ENCODE data around the gene FTMT.
"Not testable (repeated sequence)": the region's sequence is repeated elsewhere in the genome, so short reads cannot be mapped to it uniquely, and the experiment has no call there.

Gene FTMT

DNA sequence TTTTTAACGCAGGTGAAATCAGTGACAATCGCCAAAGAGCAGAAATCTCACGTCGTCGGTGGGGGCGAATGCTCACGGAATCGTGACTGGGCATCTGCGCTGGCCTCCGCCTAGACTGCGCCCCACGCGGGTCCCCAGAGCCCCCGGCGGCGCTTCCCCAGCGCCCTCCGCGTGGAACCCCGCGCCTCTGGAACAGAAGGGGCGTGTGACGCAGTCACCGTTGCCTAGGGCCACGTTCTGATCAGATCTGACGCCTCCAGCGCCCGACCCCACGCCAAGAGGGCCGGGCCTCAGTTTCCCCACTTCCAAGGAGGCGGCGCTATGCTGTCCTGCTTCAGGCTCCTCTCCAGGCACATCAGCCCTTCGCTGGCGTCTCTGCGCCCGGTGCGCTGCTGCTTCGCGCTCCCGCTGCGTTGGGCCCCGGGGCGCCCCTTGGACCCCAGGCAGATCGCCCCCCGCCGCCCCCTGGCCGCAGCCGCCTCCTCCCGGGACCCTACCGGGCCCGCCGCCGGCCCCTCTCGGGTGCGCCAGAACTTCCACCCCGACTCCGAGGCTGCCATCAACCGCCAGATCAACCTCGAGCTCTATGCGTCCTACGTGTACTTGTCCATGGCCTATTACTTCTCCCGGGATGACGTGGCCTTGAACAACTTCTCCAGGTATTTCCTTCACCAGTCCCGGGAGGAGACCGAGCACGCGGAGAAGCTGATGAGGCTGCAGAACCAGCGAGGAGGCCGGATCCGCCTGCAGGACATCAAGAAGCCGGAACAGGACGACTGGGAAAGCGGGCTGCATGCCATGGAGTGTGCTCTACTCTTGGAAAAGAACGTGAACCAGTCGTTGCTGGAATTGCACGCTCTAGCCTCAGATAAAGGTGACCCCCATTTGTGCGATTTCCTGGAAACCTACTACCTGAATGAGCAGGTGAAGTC lies at the start of gene FTMT:
FTMT (plus strand) TSS at position 240 of the 932 bp plus-strand sequence; CDS start at position 322, 82 bp downstream.
- DNase-seq (ENCODE audit: low spot score) = no peak

DNA sequence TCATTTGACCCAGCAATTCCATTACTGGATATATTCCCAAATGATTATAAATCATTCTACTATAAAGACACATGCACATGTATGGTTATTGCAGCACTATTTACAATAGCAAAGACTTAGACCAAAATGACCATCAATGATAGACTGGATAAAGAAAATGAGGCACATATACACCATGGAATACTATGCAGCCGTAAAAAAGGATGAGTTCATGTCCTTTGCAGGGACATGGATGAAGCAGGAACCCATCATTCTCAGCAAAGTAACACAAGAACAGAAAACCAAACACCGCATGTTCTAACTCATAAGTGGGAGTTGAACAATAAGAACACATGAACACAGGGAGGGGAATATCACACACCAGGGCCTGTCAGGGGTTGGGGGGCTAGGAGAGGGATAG lies 46.4 kb upstream of the FTMT start:
- DNase-seq (ENCODE audit: low spot score) = not testable (repeated sequence)

DNA sequence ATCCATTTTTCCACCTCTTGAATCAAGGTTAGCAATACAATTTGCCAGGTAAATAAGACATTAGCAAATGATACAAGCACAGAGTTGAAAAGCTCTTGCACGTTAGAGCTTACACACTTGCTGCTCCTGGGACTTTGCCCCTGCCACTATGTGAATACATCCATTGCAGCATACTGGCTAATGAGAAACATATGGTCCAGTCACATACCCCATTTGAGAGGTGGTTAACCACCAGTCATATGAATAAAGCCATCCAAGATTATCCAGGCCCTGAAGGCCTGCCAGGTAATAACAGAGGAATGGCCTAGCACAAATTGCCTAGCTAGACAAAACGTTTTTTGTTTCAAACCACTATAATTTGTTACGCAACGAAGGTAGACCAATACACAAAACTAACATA lies 45.8 kb upstream of the FTMT start:
- no peak for DNase-seq (ENCODE audit: low spot score)

DNA sequence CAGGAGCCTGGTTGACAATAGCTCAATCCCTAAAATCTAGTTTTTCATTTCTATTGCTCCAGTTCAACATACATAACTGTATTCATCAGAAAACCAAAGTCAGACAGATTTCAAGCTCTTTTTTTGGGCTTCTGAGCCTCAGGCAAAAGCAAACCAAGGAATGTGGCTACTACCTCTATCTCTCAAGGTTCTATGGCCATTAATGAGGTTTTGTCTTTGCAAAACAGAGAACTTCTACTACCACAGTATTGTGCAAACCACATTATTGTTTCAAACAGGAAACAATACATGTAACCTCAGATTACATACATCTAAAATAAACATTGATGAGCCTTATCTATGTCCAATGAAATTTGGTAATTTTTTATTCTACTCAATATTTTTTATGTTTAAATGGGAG lies 35.5 kb upstream of the FTMT start:
- DNase-seq (ENCODE audit: low spot score) = no peak

DNA sequence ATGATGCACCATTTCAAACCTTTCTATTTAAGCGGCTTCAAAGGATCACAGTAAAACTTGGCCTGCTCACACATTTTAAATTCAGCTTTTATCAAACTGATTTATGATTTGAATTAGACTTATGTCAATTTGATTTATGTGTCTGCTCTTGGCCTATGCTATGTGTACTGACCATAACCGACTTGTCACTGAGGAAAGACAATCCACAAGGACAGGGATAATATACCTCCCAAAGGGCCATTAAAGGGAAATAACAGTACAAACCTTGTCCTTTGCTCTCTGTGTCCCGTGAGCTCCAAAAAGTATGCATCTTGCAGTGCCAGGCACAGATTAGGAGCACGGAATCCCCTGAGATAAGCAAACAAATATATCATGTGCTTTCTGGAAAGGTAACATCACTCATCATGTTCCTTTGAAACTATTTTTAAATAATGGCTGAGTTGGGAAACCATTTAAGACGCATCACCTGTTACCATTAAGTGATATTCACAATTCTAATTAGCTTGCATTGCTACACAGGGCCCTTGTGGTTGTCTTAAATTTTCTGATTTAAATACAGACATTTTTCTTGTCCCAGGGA lies 31.9 kb upstream of the FTMT start:
- DNase-seq (ENCODE audit: low spot score) = no peak

DNA sequence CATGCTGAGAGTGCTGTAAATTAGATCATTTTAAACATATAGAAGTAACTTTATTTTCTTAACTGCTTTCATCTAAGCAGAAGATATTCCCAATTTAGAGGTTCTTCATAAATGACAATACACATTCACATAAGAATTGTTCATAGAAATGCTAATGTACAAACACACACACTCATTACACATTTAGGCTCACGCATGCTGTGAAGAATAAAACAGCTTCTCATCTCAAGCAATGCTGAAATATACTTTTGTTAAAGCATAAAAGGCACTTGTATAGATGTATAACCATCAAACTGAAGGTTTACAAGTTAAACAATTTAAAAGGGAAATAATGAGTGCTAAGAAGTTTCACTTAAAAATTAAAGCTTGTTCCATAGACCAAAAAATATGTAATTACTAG lies 18.1 kb upstream of the FTMT start:
- no peak for DNase-seq (ENCODE audit: low spot score)

GRCh38 chr5:121834021-121834420 lies 17.7 kb upstream of the FTMT start:
- DNase-seq (ENCODE audit: low spot score) = no peak

DNA sequence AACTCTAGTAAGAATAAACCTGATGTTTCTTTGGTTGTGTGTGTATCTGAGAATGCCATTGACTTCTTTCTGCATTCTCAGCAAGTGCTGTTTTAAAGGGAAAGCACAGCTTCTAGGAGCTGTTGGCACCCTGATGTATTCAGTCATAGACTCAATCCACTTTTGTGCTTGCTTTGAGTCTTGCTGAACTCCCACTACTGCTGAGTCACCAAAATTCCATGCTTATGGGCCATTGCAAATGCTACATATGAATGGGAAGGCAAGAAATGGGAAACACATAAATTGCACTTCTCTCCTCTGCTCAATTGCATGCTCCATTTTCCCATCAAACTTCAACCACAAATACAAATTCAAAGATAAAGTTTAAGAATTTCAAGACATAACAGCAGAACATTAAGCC lies 9.8 kb upstream of the FTMT start:
- no peak for DNase-seq (ENCODE audit: low spot score)

GRCh38 chr5:121850272-121850671 lies 1.4 kb upstream of the FTMT start:
- no peak for DNase-seq (ENCODE audit: low spot score)

- no peak for DNase-seq (ENCODE audit: low spot score)
Observed at GRCh38 chr5:121853850-121854249, 2.2 kb downstream of the FTMT start.

GRCh38 chr5:121862801-121863200 lies 11.1 kb downstream of the FTMT start:
- no peak for DNase-seq (ENCODE audit: low spot score)

DNA sequence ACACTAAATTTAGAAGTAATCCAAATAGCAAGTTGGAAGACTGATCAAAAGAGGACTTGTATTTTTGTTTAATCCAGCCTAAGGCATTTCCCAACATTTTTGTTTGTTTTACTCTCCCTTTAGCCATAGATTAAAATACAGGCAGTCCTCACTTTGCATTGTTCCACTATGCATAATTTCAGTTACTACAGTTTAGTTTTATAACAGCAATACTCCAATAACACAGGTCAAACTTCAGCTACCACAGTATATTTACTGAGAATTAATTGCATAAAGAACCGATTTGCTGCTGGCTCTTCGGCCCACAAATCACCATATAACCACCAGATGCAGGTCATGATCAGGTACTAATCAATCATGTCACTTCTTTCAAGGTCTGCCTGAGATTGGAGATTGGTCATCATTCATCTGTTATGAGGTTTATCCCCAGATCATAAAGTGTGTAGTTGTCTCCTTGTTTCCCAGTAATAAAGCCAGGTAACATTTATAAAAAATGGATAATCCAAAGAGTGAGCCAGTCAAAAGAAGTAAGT lies 12.1 kb downstream of the FTMT start:
- DNase-seq (ENCODE audit: low spot score) = no peak

GRCh38 chr5:121867403-121867802 lies 15.7 kb downstream of the FTMT start:
- no peak for DNase-seq (ENCODE audit: low spot score)

- no peak for DNase-seq (ENCODE audit: low spot score)
Observed at GRCh38 chr5:121870489-121870888, 18.8 kb downstream of the FTMT start.

GRCh38 chr5:121872856-121873255 lies 21.2 kb downstream of the FTMT start:
- no peak for DNase-seq (ENCODE audit: low spot score)

- no peak for DNase-seq (ENCODE audit: low spot score)
Observed at GRCh38 chr5:121873409-121873808, 21.7 kb downstream of the FTMT start.

DNA sequence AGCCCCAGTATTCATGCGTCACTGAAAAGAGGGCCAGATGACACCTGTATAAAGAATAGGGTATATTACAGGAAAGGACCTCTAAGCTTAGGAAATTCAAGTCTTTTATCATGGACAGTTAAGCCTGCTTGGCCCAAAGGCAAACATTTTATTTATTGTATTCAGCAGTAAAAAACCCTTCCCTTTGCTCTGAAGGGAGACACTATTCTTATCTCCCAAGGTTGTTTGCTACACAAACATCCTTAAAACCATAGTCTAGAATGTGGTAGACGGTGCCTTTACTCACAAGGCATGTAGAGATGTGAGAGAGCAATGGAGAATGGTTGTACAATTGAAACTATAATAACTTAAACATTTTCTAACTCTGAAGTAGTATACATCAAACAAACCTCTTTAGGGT lies 33.9 kb downstream of the FTMT start:
- no peak for DNase-seq (ENCODE audit: low spot score)

DNA sequence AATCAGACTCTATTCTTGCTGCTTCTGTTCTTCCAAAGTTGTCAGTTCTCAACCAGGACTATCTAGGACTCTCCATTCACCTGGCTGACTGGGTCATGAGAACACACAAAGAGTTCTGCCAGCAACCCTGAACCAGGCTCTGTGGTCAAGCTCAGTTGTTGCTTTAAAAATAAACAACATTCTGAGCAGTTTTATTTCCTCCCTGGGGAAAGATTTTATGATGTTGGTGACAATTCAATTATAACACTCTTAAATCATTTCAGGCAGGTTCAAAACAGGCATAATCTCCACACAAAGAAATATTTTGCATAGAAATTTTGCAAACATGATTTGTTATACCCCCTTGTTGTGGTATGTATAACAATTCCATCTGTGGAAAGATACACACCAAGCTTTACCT lies 36.0 kb downstream of the FTMT start:
- DNase-seq (ENCODE audit: low spot score) = no peak

GRCh38 chr5:121890297-121890858 lies 38.7 kb downstream of the FTMT start:
- DNase-seq (ENCODE audit: low spot score) = no peak

- no peak for DNase-seq (ENCODE audit: low spot score)
Observed at GRCh38 chr5:121897341-121897740, 45.7 kb downstream of the FTMT start.

DNA sequence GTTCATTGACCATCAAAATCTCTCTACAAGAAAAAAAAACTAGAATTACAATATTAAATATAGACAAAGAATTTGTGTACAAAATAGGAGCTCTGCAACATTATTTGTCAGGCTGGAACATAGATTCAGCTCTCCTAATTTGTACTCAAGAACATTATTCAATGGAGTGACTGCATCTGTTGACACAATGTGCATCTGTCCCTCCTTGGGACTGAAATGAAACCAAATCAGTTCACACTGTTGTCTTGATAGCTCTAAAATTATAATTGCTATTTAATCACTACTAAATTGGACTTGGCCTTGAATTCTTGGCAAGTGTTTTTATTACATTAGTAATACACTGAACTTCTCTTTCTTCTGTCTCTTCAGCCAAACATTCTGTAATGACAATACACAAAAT lies 47.7 kb downstream of the FTMT start:
- no peak for DNase-seq (ENCODE audit: low spot score)
